HepG2 (cell line): ENCODE data around the gene TMX2. TPM values are rescaled to one million over a fixed set of nuclear protein-coding genes. Genes with fewer than 3 reads are reported as not detected.

ENCODE experiments used
- ADNP ChIP-seq: sonication (generic); formaldehyde crosslinking; IDR thresholded peaks from 2 replicates; pipeline ENCODE4 v1.4.0; 2020; ENCODE audit warnings: missing genetic modification reagents
- CCAR2 ChIP-seq: fragments of 200-400 bp; formaldehyde crosslinking; optimal IDR thresholded peaks from 2 replicates; pipeline ENCODE3; 2018; ENCODE audit warnings: low read depth, mild to moderate bottlenecking, low read length, moderate library complexity
- DNMT1 ChIP-seq: sonication (generic); formaldehyde crosslinking; IDR thresholded peaks from 2 replicates; pipeline ENCODE4 v1.5.1; 2020; ENCODE audit warnings: mild to moderate bottlenecking, missing genetic modification reagents
- EED ChIP-seq: sonication (generic); formaldehyde crosslinking; IDR thresholded peaks from 2 replicates; pipeline ENCODE4 v1.5.0; 2020; ENCODE audit warnings: mild to moderate bottlenecking, missing genetic modification reagents
- FOXO4 ChIP-seq: sonication (generic); formaldehyde crosslinking; conservative IDR thresholded peaks from 2 replicates; pipeline ENCODE4 v1.8.1; 2023; ENCODE audit warnings: missing genetic modification reagents
- GTF3A ChIP-seq: sonication (generic); formaldehyde crosslinking; conservative IDR thresholded peaks from 2 replicates; pipeline ENCODE4 v1.4.0; 2020; ENCODE audit warnings: mild to moderate bottlenecking, missing genetic modification reagents
- JUNB ChIP-seq: sonication (generic); formaldehyde crosslinking; IDR thresholded peaks from 2 replicates; pipeline ENCODE4 v1.8.0; 2022; ENCODE audit warnings: missing genetic modification reagents, mild to moderate bottlenecking, borderline replicate concordance
- KDM1A ChIP-seq: IDR thresholded peaks from 2 replicates; pipeline ENCODE4 v1.6.1; 2016; ENCODE audit warnings: missing compliant biosample characterization
- LCORL ChIP-seq, 2 experiments: fragments of 450-650 bp in 1 of 2; sonication (generic) in 1 of 2; formaldehyde crosslinking in 1 of 2; IDR thresholded peaks; 2 replicates each; pipeline versions ENCODE4 v1.5.0 to v1.6.1; 2017 to 2020; ENCODE audit warnings: antibody characterized with exemption in 1 of 2, missing genetic modification reagents in 1 of 2
- NAIF1 ChIP-seq: sonication (generic); formaldehyde crosslinking; IDR thresholded peaks from 2 replicates; pipeline ENCODE4 v1.5.0; 2020; ENCODE audit warnings: mild to moderate bottlenecking, missing genetic modification reagents, borderline replicate concordance
- RBAK ChIP-seq: sonication (generic); formaldehyde crosslinking; IDR thresholded peaks from 2 replicates; pipeline ENCODE4 v1.5.1; 2020; ENCODE audit warnings: mild to moderate bottlenecking, missing genetic modification reagents
- RFX1 ChIP-seq: fragments of 450-650 bp; IDR thresholded peaks from 2 replicates; pipeline ENCODE4 v1.6.1; 2017
- TGIF2 ChIP-seq: IDR thresholded peaks from 2 replicates; pipeline ENCODE4 v1.6.1; 2016; ENCODE audit warnings: control low read depth, missing compliant biosample characterization
- TSC22D2 ChIP-seq: sonication (generic); formaldehyde crosslinking; IDR thresholded peaks from 2 replicates; pipeline ENCODE4 v1.5.1; 2020; ENCODE audit warnings: missing genetic modification reagents, mild to moderate bottlenecking, borderline replicate concordance
- ZBTB7B ChIP-seq: sonication (generic); formaldehyde crosslinking; IDR thresholded peaks from 2 replicates; pipeline ENCODE4 v1.4.0; 2020; ENCODE audit warnings: missing genetic modification reagents
- ZFY ChIP-seq: sonication (generic); formaldehyde crosslinking; IDR thresholded peaks from 2 replicates; pipeline ENCODE4 v1.4.0; 2020; ENCODE audit warnings: missing genetic modification reagents
- ZNF143 ChIP-seq: sonication (generic); formaldehyde crosslinking; IDR thresholded peaks from 2 replicates; pipeline ENCODE4 v1.4.0; 2020; ENCODE audit warnings: missing genetic modification reagents
- ZNF234 ChIP-seq: sonication (generic); formaldehyde crosslinking; conservative IDR thresholded peaks from 2 replicates; pipeline ENCODE4 v1.5.1; 2020; ENCODE audit warnings: mild to moderate bottlenecking, missing genetic modification reagents
- ZNF275 ChIP-seq: sonication (generic); formaldehyde crosslinking; IDR thresholded peaks from 2 replicates; pipeline ENCODE4 v1.8.0; 2022; ENCODE audit warnings: missing genetic modification reagents, mild to moderate bottlenecking, inconsistent platforms, borderline replicate concordance
- ZNF879 ChIP-seq: sonication (generic); formaldehyde crosslinking; IDR thresholded peaks from 2 replicates; pipeline ENCODE4 v1.8.1; 2023; ENCODE audit warnings: missing genetic modification reagents
- ZSCAN21 ChIP-seq: sonication (generic); formaldehyde crosslinking; IDR thresholded peaks from 2 replicates; pipeline ENCODE4 v1.8.0; 2022; ENCODE audit warnings: mild to moderate bottlenecking, missing genetic modification reagents, moderate library complexity, borderline replicate concordance
- polyA plus RNA-seq, 8 experiments: library from polyadenylated mRNA; depleted of rRNA in 3 of 8; stranded (reverse) in 7 of 8; unstranded in 1 of 8; fragments of >200 nt; fragmentation: Illumina TruSeq in 4 of 8; extraction: Trizol in 4 of 8; gene quantifications; 2 replicates each; pipeline versions ENCODE4 v1.2.1 to v1.2.3, GENCODE V29; 2011 to 2016; ENCODE audit warnings: low read depth in 4 of 8, missing spikeins in 1 of 8, mixed read lengths in 1 of 8; ENCODE audit not compliant: insufficient read depth in 1 of 8
- total RNA-seq, 5 experiments: library from RNA; depleted of rRNA; stranded (reverse); fragments of >200 nt; fragmentation: Illumina TruSeq; extraction: Trizol; gene quantifications; 2 replicates each; pipeline ENCODE4 v1.2.3, GENCODE V29; 2016; ENCODE audit warnings: low read depth in 1 of 5
- TF ChIP-seq, protein P1 (sequence below): sonication (generic); formaldehyde crosslinking; IDR thresholded peaks from 2 replicates; pipeline ENCODE4 v1.4.0; 2020; ENCODE audit warnings: mild to moderate bottlenecking, missing genetic modification reagents
- TF ChIP-seq, protein P2 (sequence below): sonication (generic); formaldehyde crosslinking; IDR thresholded peaks from 2 replicates; pipeline ENCODE4 v1.5.0; 2020; ENCODE audit warnings: missing genetic modification reagents
- TF ChIP-seq, protein P3 (sequence below): sonication (generic); formaldehyde crosslinking; IDR thresholded peaks from 2 replicates; pipeline ENCODE4 v1.4.0; 2020; ENCODE audit warnings: mild to moderate bottlenecking, missing genetic modification reagents

TMX2 gene
- total and polyA plus RNA-seq, 2 of the 13 experiments (the other 11 are each of a cell fraction or from before 2014, with no cell fraction given) = 84.5 to 129 TPM

DNA sequence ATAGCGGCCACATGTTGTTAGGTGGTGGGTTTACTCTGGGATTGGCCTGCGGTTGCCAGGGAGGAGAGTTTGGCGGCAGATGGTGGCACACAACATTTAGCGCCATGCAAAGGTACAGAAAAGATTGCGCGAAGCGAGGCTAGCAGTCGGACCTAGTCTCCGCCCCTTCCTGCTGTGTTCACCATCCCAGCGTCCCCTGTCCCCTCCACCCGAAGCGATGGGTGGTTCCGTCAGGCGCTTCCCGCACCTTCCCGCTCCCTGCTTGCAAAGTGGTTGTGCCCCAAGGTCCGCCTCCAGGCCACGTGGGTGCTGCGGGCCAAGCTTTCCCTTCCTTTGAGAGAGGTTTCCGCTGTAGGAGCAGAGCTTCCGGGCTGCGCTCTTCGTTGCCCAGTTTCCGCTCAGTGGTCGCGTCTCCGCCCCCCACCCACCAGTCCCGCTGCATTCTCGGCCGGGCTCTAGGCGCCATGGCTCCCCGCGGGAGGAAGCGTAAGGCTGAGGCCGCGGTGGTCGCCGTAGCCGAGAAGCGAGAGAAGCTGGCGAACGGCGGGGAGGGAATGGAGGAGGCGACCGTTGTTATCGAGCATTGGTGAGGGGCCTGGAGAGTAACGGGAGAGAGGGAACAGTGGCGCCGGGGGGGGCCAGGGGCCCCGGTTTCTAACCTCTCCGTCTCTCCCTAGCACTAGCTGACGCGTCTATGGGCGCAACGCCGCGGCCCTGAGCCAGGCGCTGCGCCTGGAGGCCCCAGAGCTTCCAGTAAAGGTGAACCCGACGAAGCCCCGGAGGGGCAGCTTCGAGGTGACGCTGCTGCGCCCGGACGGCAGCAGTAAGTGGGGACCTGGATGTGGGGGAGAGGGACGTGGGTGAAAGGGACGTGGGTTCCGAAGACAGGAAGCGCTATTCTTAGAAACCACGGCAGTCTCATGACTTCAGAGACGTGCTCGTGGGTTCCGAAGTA, 29.0 kb downstream of the TMX2 start, which contains the start of gene SELENOH (continued):
- TF ChIP-seq ADNP = no peak
- no peak for TF ChIP-seq NAIF1 (CRISPR knock-in tag)
- TF ChIP-seq JUNB (CRISPR knock-in tag) = no peak
- no peak for TF ChIP-seq RBAK (CRISPR knock-in tag)
- no peak for TF ChIP-seq ZNF879 (CRISPR knock-in tag)
- no peak for TF ChIP-seq TSC22D2 (CRISPR knock-in tag)
- TF ChIP-seq ZNF275 = peak; percentile 78
- no peak; the same call in 1 of the 2 replicates for TF ChIP-seq ZNF143 (CRISPR knock-in tag)
- TF ChIP-seq ZSCAN21 (CRISPR knock-in tag) = peak; percentile 55; the same call in 1 of the 2 replicates
- TF ChIP-seq FOXO4 (CRISPR knock-in tag) = no peak
- TF ChIP-seq TGIF2 (CRISPR knock-in tag) = no peak; the same call in 1 of the 2 replicates
- TF ChIP-seq KDM1A (CRISPR knock-in tag) = no peak
- TF ChIP-seq LCORL (IDR thresholded peaks at IDR 0.05) = no peak
- TF ChIP-seq LCORL (CRISPR knock-in tag; IDR thresholded peaks at IDR 0.05) = no peak
- TF ChIP-seq, protein P1, sequence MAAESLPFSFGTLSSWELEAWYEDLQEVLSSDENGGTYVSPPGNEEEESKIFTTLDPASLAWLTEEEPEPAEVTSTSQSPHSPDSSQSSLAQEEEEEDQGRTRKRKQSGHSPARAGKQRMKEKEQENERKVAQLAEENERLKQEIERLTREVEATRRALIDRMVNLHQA (CRISPR knock-in tag) = no peak
- TF ChIP-seq, protein P2, sequence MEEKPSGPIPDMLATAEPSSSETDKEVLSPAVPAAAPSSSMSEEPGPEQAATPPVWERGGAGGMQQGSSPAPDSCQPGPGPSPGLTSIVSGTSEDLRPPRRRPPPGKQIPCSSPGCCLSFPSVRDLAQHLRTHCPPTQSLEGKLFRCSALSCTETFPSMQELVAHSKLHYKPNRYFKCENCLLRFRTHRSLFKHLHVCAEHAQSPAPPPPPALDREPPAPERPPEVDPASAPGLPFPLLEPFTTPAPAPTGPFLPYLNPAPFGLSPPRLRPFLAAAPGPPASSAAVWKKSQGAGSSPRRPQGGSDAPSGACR (CRISPR knock-in tag) = peak; percentile 48; the same call in 1 of the 2 replicates
- no peak for TF ChIP-seq GTF3A (CRISPR knock-in tag)
- TF ChIP-seq DNMT1 (CRISPR knock-in tag) = no peak
- TF ChIP-seq, protein P3, sequence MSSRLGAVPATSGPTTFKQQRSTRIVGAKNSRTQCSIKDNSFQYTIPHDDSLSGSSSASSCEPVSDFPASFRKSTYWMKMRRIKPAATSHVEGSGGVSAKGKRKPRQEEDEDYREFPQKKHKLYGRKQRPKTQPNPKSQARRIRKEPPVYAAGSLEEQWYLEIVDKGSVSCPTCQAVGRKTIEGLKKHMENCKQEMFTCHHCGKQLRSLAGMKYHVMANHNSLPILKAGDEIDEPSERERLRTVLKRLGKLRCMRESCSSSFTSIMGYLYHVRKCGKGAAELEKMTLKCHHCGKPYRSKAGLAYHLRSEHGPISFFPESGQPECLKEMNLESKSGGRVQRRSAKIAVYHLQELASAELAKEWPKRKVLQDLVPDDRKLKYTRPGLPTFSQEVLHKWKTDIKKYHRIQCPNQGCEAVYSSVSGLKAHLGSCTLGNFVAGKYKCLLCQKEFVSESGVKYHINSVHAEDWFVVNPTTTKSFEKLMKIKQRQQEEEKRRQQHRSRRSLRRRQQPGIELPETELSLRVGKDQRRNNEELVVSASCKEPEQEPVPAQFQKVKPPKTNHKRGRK (CRISPR knock-in tag) = no peak
- no peak for TF ChIP-seq ZNF234
- peak; percentile 54; the same call in 1 of the 2 replicates for TF ChIP-seq EED (CRISPR knock-in tag)
- TF ChIP-seq CCAR2 = no peak
- TF ChIP-seq RFX1 = no peak
- peak; percentile 87 for TF ChIP-seq ZBTB7B
- TF ChIP-seq ZFY (CRISPR knock-in tag) = peak; percentile 71
